ENCODE results near the gene NRP2.

The NRP2 gene

DNA sequence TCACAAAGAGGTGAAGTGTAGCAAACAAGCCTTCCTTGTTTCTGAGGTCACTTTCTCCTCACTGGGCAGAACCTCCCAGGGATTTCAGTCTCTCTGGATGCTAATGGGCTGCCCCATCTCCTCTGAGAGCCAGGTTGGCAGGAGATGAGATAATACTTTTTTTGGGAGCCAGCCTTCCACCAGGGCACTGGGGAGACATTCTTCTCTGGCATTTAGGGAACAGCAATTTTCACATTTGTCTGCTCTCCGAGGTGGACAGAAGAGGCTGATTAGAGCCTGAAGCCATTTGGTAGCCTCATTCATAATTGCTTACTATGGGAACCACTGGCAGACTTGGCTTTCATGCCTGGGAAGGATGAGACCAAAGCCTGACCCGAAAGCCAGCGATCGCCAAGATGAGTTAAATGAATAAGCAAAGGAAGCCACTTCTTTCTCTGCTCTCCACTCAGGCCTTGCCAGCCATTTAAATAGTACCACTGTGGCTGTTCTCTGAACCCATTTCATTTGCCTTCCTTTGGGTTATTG is 70.1 kb downstream of the NRP2 start:
- DNase-seq (ENCODE audit: low read depth): no peak
- in situ Hi-C loops (cut with HindIII; ENCODE audit: low sequenced_read_pairs): no loop called here
- TF ChIP-seq, protein P1, sequence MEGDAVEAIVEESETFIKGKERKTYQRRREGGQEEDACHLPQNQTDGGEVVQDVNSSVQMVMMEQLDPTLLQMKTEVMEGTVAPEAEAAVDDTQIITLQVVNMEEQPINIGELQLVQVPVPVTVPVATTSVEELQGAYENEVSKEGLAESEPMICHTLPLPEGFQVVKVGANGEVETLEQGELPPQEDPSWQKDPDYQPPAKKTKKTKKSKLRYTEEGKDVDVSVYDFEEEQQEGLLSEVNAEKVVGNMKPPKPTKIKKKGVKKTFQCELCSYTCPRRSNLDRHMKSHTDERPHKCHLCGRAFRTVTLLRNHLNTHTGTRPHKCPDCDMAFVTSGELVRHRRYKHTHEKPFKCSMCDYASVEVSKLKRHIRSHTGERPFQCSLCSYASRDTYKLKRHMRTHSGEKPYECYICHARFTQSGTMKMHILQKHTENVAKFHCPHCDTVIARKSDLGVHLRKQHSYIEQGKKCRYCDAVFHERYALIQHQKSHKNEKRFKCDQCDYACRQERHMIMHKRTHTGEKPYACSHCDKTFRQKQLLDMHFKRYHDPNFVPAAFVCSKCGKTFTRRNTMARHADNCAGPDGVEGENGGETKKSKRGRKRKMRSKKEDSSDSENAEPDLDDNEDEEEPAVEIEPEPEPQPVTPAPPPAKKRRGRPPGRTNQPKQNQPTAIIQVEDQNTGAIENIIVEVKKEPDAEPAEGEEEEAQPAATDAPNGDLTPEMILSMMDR (IDR thresholded peaks at IDR 0.05; ENCODE audit: low read depth, low read length, missing control alignments): no peak
- no peak overlapping the region for H3K4me3 ChIP-seq (ENCODE audit: low read depth, low read length)

DNA sequence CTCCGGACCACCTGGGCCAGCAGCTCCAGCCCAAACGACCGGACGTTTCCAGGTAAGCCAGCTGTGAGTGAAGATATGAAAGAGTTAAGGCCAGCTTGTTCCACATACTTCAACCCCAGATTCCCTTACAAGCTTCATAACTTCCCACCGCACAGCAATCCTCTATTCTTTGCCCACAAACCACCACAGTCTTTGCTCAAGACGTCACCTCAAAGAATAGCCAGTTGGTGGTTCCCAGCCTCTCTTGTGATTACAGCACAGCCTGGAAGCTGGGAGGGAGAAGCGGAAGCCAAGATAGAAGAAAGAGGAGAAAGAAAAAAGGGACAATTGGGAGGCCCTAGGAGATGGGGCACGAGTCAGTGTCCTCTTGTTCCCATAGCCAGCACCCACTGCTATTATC is 70.6 kb downstream of the NRP2 start:
- DNase-seq (ENCODE audit: low read depth): peak; percentile 95
- H3K4me3 ChIP-seq (ENCODE audit: low read depth, low read length): no peak overlapping the region
- TF ChIP-seq, protein P1 (IDR thresholded peaks at IDR 0.05; ENCODE audit: low read depth, low read length, missing control alignments): no peak
- in situ Hi-C loops (cut with HindIII; ENCODE audit: low sequenced_read_pairs): no loop called here

DNA sequence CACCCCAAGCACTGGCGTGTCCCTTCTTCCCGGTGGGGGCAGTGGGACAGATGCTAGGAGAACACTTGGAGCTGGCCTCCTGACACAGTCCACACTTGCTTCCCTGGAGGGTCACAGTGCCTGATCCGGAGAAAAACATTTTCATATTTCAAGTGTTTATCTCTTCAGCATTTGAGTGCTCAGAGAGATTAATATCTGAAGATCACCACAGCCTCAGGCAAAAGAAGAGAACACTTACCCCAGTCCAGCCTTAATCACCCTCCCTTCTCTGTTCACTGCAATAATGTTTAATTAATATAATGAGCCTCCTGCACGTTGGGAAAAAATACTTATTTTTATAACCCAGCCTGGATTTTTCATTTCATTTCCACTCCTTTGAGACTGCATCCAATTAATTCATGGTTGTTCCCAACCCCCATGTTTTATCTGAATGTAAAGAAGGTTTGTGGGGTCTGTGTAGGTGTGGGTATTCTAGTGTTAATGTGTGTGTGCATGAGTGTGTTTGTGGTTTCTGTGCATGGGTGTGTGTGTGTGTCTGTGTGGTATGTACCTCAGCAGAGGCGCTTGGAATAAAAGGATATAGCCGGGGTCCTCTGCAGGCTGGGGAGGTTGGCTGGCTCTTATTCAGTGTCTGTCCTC is 72.1 kb downstream of the NRP2 start:
- in situ Hi-C loops (cut with HindIII; ENCODE audit: low sequenced_read_pairs): no loop called here
- TF ChIP-seq, protein P1 (IDR thresholded peaks at IDR 0.05; ENCODE audit: low read depth, low read length, missing control alignments): no peak
- no peak overlapping the region for H3K4me3 ChIP-seq (ENCODE audit: low read depth, low read length)
- DNase-seq (ENCODE audit: low read depth): no peak

DNA sequence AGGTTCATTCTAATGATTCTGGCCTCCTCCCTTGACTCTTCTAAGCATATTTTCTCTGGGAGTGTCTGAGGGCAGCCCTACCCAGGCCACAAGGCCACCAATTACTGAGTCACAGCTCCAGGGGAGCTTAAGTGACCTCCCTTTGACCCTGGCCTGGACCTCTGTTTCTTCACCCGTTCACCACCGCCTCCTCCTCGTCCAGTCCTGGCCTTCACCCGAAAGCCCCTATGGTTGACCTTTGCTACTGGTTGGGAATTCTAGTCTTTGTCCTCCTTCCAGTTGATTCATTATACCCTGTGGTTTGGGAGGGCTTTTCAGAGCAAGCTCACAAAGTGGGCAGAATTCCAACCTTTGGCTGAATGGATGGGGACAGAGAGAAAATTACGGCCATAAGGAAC is 72.6 kb downstream of the NRP2 start:
- in situ Hi-C loops (cut with HindIII; ENCODE audit: low sequenced_read_pairs): loop anchor here (5.0 kb wide), 1 partner anchor 53 kb away; no protein-coding TSS in a partner anchor
- no peak overlapping the region for H3K4me3 ChIP-seq (ENCODE audit: low read depth, low read length)
- TF ChIP-seq, protein P1 (IDR thresholded peaks at IDR 0.05; ENCODE audit: low read depth, low read length, missing control alignments): no peak
- peak; percentile 39 for DNase-seq (ENCODE audit: low read depth)

DNA sequence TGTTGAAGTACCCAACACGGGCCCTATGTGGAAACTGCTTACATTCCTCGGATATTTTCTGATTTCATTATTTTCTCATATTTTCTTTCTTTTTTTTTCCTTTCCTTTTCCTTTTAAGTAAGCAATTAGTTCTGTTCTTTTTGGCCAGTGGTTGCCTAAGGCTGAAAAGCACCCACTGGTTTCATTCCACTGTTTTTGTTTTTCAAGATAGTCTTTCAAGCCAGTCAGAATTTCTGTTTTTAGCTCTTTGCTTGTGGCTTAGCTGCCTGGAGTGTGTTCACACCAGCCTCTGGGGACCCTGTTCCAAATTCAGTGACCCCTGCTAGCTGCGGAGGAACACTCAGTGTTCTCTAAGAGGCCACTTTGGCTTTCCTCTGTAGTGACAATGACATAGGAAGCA is 73.6 kb downstream of the NRP2 start:
- in situ Hi-C loops (cut with HindIII; ENCODE audit: low sequenced_read_pairs): loop anchor here (5.0 kb wide), 1 partner anchor 54 kb away; no protein-coding TSS in a partner anchor
- TF ChIP-seq, protein P1 (IDR thresholded peaks at IDR 0.05; ENCODE audit: low read depth, low read length, missing control alignments): no peak
- H3K4me3 ChIP-seq (ENCODE audit: low read depth, low read length): no peak overlapping the region
- DNase-seq (ENCODE audit: low read depth): no peak

DNA sequence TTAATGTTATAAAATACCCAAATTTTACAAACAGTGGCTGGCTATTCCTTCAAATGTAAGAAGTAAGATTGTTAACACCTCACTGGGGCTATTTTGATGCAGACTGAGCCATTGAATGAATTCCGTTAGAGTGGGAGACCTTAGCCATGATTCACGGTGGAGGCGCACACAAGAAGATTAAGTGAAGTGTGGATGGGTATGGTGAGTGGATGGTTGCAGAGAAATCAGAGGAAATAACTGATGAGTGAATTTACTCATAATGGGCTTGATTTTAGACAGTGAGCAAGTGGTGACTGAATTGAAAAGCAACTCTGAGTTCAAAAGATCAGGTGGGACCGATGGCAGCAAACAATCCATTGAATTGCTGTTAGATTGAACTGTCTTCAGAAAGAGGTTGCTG is 75.0 kb downstream of the NRP2 start:
- TF ChIP-seq, protein P1 (IDR thresholded peaks at IDR 0.05; ENCODE audit: low read depth, low read length, missing control alignments): no peak
- in situ Hi-C loops (cut with HindIII; ENCODE audit: low sequenced_read_pairs): loop anchor here (5.0 kb wide), 1 partner anchor 55 kb away; no protein-coding TSS in a partner anchor
- no peak overlapping the region for H3K4me3 ChIP-seq (ENCODE audit: low read depth, low read length)
- DNase-seq (ENCODE audit: low read depth): no peak
